GM12875 (cell line): ENCODE measurements around the gene TEX53.

Experiments
- H3K4me3 ChIP-seq: one replicate; pipeline ENCODE4 v1.5.1; 2011; ENCODE audit warnings: low read depth, low read length, control low read depth
- TF ChIP-seq, protein P1 (sequence below): IDR thresholded peaks from 2 replicates; pipeline ENCODE4 v1.5.1; 2011; ENCODE audit warnings: low read depth, mild to moderate bottlenecking, control low read depth, inconsistent platforms, low read length, moderate library complexity, borderline replicate concordance; ENCODE audit not compliant: insufficient read depth

Gene TEX53

DNA sequence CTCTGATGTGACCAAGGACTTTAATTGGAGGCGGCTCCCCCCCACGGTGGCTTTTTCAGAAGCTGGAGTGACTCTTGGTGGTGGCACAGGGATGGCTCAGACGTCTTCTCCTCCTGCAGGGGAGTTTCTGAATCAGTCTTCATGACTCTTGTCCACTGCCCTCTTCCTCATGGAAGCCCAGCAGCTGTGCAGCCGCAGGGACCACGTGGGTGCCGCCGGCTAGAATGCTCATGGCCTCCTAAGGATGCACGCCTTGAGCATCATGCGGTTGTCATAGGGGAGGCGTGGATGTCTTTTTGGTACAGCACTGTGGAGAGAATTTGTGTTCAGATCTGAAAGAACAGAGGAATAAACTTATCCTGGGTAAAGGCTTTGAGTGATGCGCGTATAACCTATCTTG lies 1.3 kb downstream of the TEX53 start:
- TF ChIP-seq, protein P1, sequence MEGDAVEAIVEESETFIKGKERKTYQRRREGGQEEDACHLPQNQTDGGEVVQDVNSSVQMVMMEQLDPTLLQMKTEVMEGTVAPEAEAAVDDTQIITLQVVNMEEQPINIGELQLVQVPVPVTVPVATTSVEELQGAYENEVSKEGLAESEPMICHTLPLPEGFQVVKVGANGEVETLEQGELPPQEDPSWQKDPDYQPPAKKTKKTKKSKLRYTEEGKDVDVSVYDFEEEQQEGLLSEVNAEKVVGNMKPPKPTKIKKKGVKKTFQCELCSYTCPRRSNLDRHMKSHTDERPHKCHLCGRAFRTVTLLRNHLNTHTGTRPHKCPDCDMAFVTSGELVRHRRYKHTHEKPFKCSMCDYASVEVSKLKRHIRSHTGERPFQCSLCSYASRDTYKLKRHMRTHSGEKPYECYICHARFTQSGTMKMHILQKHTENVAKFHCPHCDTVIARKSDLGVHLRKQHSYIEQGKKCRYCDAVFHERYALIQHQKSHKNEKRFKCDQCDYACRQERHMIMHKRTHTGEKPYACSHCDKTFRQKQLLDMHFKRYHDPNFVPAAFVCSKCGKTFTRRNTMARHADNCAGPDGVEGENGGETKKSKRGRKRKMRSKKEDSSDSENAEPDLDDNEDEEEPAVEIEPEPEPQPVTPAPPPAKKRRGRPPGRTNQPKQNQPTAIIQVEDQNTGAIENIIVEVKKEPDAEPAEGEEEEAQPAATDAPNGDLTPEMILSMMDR: no peak

GRCh38 chr9:114655689-114656088 lies 1.9 kb downstream of the TEX53 start:
- H3K4me3 ChIP-seq: no peak overlapping the region
- TF ChIP-seq, protein P1: no peak

More for the DNA sequence above, 1.3 kb downstream of the TEX53 start:
- H3K4me3 ChIP-seq: no peak overlapping the region

DNA sequence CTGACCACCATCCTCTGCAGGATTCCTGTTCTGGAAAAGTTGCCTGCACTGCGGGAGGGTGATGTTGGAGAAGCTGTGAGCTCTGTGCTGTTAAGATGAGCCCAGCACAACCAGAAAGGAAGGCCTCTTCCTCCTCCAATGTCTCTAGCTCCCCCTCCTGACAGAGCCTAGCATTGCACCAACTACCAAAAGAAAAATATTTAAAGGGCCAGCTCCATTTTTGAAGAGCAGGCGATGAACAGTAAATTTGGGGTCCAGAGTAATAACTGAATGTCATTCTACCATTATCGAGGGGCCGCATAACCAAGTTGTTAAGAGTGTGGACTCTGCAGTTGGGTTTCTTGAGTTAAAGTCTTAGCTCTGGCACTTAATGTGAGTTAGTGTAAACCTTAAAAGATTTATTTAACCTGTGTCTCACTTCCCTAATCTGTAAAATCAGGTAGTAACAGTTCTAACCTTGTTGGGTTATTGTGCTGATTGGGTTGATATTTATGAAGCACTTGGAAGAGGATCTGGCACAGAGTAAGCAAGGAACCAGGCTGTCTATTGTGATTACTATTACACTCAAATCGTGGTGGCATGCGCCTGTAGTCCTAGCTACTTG lies 3.9 kb downstream of the TEX53 start:
- TF ChIP-seq, protein P1: peak; percentile 84

GRCh38 chr9:114652776-114653555 lies 4.6 kb downstream of the TEX53 start:
- H3K4me3 ChIP-seq: no peak overlapping the region
- TF ChIP-seq, protein P1: no peak

More for the DNA sequence above, 3.9 kb downstream of the TEX53 start:
- no peak overlapping the region for H3K4me3 ChIP-seq

- TF ChIP-seq, protein P1: no peak
Observed at GRCh38 chr9:114643896-114644295, 13.7 kb downstream of the TEX53 start.

DNA sequence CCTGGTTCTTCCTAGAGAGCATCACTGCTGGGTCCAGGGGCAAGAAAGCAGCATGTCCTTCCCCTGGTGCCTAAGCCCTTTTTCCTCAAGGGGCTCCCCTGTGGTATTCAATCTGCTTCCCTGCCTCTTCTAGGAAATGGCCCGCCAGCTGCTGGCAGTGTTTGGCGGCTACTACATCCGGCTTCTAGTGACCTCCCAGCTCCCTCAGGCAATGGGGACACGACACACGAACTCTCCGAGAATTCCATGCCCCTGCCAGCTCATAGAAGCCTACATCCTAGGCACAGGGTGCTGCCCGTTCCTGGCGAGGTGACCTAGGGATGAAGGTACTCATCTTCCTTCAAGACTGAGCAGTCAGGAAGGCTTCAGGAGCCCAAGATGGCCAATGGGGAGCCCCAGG lies 14.6 kb downstream of the TEX53 start:
- H3K4me3 ChIP-seq: no peak overlapping the region
- TF ChIP-seq, protein P1: no peak

More at GRCh38 chr9:114643896-114644295, 13.7 kb downstream of the TEX53 start:
- no peak overlapping the region for H3K4me3 ChIP-seq

DNA sequence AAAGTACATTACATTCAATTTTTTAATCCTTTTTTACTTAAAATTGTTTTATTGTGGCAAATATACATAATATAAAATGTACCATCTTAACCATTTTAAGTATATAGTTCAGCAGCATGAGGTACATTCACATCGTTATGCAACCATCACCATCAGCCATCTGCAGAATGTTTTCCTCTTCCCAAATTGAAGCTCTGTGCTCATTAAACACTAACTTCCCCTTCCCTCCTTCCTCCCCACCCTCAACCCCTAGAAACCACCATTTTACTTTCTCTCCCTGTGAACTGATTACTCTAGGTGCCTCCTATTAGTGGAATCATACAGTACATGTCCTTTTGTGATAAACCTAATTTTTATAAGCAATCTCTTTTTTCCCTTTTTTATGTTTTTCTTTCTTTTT lies 15.6 kb downstream of the TEX53 start:
- H3K4me3 ChIP-seq: no peak overlapping the region
- TF ChIP-seq, protein P1: no peak
